GM12874 (cell line): ENCODE results near the gene ALPK1.

ENCODE experiments used
- TF ChIP-seq, protein P1 (sequence below): IDR thresholded peaks from 2 replicates; pipeline ENCODE4 v1.5.1; 2011; ENCODE audit warnings: low read depth, mild to moderate bottlenecking, control low read depth, low read length, moderate library complexity; ENCODE audit not compliant: insufficient read depth

ALPK1 gene

DNA sequence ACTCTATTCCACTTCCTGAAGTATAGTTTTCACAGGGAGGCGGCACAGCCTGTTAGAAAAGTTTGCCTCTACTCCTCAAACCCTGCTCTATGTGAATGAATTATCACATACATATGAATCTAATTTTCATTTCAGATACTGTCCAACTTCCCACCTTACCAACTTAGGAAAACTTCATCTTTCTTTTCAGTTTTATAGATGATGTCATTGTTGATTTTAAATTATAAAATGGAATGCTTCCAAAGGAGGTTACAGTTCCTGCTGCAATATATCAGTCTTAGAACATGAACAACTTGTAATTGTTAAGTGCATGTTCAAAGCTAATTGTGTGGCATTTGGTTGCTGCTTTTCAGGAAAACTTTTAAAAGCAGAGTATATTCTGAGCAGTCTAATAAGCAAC, 126.4 kb downstream of the ALPK1 start:
- TF ChIP-seq, protein P1, sequence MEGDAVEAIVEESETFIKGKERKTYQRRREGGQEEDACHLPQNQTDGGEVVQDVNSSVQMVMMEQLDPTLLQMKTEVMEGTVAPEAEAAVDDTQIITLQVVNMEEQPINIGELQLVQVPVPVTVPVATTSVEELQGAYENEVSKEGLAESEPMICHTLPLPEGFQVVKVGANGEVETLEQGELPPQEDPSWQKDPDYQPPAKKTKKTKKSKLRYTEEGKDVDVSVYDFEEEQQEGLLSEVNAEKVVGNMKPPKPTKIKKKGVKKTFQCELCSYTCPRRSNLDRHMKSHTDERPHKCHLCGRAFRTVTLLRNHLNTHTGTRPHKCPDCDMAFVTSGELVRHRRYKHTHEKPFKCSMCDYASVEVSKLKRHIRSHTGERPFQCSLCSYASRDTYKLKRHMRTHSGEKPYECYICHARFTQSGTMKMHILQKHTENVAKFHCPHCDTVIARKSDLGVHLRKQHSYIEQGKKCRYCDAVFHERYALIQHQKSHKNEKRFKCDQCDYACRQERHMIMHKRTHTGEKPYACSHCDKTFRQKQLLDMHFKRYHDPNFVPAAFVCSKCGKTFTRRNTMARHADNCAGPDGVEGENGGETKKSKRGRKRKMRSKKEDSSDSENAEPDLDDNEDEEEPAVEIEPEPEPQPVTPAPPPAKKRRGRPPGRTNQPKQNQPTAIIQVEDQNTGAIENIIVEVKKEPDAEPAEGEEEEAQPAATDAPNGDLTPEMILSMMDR = no peak

DNA sequence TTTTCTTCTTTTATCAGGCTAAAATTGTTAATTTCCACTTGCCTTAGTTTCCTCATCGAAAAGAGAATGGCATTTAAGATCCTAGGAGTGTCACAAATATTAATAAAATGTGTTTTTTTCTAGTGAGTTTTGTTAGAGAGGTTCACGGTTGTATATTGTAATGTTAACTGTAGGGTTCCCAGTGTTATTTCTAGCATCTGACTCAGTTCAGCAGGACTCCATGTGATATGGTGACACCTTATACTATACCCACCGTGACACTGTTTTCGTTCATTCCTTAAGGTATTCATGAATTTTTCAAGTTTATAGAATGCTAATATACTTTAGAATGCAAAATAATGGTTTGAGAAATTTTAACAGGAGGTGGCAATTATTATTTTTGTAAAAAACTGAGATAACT, 128.7 kb downstream of the ALPK1 start:
- TF ChIP-seq, protein P1 = no peak

DNA sequence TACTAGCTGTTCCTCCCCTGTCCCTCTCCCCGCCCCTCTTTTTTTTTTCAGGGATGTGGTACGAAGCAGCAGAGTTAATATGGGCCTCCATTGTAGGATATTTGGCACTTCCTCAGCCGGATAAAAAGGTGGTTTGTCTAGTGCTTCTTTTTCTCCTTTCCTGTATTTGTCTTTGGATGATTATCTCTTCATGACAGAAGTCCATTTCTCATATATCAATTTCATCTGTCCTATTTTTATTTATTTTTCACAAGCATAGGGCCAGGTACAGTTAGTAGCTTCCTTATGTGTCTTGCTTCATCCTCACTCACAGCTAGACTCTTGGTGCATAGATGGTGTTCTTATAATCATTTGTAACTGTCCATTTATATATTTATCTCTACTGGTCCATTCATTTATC, 129.2 kb downstream of the ALPK1 start:
- TF ChIP-seq, protein P1 = no peak

DNA sequence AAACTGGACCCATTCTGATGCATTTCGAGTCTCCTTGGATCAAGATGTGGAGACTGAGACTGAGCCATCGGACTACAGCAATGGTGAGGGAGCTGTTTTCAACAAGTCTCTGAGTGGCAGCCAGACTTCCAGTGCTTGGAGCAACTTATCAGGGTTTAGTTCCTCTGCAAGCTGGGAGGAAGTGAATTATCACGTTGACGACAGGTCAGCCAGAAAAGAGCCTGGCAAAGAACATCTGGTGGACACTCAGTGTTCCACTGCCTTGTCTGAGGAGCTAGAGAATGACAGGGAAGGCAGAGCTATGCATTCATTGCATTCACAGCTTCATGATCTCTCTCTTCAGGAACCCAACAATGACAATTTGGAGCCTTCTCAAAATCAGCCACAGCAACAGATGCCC, 134.0 kb downstream of the ALPK1 start:
- TF ChIP-seq, protein P1 = no peak

DNA sequence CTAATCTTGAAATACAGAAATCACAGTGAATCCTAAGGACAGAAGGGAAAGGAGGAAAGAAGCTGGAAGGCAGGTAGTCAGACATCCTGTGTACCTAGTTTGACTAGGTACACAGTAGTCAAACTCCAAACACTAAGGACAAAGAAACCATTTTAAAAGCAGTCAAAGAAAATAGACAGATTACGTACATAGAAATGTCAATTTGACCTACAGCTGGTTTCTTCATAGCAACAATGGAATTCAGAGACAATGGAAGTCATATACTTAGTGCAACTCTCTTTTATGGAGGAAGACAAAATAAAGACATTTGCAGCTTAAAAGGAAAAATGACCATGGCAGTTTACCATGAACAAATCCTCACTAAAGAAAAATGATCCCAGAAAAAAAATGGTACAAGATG, 139.8 kb downstream of the ALPK1 start:
- TF ChIP-seq, protein P1 = no peak

DNA sequence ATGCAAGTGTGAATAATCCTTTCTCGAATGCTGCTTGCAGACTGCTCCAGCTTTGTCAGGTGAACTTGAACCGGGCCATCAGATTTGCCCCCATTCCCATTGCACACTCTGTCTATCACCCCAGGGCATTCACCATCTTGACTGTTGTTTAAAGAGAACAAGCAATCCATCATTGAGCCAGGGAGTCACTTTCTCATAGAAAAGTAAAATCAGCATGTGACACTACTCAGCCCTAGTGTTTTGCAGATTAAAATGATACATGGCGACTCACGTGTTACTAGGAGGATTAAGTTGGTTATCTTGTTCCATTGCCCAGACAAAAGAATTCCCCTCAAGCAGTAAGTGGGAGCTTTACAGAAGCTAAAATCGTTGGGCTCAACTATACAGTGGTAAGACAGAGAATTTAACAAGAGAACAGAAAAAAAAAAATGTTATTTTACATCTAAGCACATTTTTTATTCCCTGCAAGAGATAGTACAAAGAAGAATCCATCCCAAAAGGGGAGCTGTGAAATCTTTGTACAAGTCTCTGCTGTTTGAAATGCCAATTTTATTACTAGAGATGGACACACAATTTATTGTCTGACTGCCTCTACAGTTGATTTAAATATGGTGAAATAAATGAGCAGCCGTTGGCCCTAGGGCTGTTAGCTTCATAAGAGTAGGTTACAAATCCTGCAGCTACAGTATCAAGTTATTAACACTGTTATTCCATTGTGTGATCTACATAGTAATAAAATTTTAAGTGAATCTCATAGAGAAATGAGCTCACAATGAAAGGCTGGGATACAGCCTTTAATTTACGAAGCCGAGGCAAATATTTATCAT, 151.3 kb downstream of the ALPK1 start:
- TF ChIP-seq, protein P1 = no peak

DNA sequence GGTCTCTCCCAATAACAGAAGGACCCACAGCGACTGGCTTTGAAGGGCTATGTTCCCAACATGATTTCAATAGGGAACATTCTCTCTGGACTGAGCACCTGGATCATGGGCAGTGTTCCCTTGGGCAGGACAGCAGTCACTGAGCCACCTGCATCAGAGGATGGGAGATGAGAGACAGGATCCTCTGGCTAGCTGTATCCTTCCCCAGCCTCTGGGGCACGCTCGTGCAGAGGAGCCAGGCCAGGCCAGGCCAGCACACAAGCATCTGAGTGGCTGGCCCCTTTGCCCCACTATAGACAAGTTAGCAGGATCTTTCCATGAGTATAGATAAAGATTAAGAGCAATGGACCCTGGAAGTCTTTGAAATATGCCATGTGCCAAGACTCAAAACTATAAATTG, 152.5 kb downstream of the ALPK1 start:
- TF ChIP-seq, protein P1 = no peak
